Measurements from ENCODE around the gene AKAP8L.

AKAP8L gene, protein sequence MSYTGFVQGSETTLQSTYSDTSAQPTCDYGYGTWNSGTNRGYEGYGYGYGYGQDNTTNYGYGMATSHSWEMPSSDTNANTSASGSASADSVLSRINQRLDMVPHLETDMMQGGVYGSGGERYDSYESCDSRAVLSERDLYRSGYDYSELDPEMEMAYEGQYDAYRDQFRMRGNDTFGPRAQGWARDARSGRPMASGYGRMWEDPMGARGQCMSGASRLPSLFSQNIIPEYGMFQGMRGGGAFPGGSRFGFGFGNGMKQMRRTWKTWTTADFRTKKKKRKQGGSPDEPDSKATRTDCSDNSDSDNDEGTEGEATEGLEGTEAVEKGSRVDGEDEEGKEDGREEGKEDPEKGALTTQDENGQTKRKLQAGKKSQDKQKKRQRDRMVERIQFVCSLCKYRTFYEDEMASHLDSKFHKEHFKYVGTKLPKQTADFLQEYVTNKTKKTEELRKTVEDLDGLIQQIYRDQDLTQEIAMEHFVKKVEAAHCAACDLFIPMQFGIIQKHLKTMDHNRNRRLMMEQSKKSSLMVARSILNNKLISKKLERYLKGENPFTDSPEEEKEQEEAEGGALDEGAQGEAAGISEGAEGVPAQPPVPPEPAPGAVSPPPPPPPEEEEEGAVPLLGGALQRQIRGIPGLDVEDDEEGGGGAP

DNA sequence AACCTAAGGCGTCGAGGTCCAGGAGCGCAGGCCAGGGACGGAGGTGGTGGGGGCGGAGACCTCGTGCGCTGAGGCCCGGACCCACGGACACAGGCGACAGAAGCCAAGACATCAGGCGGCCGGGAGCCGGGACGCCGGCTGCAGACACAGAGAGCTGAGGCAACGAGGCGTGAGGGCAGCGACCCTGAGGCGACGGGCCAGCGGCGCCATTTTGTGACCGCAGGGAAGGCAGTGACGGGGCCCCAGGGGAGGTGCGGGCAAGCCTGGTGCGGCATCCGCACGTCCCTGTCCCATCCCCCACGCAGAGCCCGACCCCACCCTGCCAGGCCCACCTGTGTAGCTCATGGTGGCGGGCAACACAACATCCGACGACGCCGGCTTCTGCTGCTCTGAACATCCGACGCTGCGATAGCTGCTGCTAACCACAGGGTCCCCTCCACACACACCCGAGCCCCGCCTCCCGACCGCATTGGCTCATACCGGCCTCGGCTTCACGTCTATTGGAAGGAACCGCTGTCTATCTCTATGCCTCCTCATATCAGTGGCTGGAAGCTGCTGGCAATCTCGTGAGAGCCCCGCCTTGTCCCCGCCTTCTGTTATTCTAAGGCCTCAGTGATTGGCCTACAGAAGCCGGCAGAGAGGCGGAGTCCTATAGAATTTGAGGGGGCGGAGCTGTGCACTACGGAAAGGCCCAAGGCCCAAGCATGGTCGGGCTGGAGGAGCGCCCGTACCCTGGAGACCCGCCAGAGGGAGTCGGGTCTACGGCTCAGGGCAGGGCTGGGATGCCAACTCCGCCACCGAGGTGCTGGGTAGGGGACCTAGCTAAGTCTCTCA lies at the start of gene AKAP8L:
Gene AKAP8L (minus strand): TSS at position 410 of the 834 bp plus-strand sequence. CDS start 65 bp downstream, at position 345.
- peak; percentile 100 for DNase-seq (ENCODE audit: low read depth)

DNA sequence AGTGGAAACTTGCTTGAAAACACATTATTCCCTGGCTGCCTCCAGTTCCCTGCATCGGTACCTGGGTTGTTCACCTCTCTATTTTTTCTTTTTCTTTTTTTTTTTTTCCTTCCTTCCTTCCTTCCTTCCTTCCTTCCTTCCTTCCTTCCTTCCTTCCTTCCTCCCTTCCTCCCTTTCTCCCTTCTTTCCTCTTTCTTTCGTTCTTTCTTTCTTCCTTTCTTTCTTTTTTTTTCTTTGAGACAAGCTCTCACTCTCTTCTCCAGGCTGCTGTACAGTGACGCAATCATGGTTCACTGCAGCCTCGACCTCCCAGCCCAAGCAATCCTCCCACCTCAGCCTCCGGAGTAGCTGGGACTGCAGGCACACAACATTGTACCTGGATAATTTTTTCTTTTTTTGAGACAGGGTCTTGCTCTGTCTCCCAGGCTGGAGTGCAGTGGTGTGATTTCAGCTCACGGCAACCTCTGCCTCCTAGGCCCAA lies 49.0 kb upstream of the AKAP8L start:
- DNase-seq (ENCODE audit: low read depth): no peak

DNA sequence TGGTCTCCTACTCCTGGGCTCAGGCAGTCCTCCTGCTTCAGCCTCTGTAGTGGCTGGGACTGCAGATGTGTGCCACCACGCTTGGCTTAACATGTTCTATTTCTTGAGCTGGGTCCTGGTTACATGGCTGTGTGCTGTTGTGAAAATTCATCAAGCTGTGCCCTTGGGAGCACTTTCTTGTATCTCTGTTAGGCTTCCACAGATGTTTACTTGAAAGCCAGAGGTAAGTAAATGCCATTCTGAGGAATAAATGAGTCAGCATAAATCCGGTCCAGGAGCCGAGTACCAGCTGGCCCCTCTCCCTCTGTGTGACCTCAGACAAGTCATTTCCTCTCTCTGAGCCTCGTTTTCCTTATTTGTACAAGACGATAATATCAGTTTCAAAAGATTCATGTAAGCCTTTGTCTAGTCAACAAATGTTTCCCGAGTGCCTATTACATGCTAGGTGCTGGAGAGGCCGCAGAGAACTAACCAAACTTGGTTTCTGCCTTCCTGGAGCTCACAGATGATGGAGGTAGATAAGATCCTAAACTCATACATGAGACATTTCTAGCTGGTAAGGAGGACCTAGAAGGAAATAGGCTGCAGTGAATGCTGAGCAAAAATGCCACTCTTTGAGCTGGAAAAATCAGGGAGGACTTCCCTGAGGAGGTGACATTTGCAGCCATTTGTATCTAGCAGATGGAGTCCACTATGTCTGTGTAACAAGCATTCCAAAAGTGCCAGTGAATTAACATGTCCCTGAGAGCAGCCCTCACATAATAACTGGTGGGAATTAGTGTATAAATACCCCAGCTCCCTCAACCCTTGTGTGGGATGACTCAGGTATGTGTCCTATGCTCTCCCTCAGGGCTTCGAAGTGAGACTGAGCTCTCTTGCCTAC lies 48.3 kb upstream of the AKAP8L start:
- peak; percentile 77 for DNase-seq (ENCODE audit: low read depth)

DNA sequence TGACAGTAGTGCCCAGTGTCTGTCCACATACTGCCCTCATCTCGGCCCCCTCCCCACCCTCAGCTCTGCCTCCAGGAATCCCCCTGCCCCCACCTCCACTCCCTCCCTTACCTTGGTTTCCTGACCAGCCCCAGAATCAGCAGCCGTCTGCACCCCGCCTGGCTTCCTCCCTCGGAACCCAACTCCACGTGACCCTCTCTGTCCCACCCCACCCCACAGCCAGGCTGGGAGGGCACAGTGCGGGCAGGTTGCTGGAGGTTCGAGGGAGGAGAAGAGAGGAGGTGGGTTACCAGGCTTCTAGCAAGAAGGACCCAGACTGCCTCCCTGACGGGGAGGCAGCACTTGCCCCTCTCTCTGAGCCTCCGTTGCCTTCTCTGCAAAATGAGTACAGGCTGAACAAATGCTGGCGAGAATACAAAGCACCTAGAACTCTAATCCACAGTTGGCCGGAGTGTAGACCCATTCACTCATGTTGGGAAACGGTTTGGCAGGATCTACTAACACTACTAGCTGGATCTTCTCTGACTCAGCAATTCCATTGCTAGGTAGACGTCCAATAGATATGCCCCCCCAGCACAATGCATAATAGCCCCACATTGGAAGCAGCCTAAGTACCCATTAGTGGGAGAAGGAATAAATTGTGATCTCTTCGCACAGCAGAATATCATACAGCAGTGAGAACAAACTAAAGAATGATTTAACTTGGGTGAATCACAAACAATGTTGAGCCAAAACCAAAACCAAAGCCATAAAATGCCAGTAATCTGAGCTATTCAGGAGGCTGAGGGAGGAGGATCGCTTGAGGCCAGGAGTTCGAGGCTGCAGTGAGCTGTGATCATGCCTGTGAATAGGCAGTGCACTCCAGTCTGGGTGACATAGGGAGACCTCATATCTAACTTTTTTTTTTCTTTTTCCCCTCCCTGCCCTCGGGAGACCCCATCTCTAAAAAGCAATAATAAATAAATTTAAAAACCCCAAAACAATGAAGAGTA lies 45.9 kb upstream of the AKAP8L start, which contains the start of gene RASAL3:
Gene RASAL3 (minus strand): TSS at position 151 of the 992 bp plus-strand sequence. CDS start 186 bp downstream, outside the sequence.
- no peak for DNase-seq (ENCODE audit: low read depth)

DNA sequence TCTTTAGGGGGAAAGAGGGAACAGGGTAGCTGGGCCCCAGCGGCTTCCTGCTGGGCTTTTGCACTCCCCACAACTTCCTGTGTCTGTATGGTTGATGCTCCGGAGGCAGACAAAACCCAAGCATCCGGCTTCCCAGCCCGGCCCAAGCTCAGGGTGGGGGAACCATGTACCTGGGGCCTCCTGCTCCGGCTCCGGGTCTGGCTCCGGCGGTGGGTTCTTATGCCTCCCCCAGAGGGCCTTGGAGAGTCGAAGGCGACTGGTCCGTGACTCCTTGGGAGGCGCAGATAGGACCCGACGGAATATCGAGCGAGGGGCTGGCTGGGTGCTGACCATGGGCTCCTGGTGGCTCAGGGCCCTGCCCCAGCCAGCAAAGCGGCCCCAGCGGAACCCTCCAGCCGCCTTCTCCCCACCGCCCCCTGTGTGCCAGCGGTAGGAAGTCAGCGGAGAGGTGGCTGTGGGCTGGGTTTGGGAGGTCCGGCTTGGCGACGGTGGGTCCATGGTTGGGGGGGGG lies 45.1 kb upstream of the AKAP8L start:
- no peak for DNase-seq (ENCODE audit: low read depth)

DNA sequence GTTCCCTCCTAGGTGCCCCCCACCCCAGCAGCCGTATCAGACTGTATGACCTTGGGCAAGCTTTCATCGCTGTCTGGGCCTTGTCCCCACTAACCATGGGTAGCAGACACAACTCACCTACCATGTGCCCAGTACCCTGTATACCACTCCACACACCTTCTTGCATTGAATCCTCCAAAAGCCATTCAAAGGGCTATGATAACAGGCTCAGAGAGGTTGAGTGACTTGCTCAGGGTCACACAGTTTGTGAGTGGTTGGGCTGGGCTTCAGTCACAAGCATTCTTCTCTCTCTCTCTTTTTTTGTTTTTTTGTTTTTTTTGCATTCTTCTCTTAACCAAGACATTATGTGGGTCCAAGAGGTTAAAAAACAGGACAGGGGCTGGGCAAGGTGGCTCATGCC lies 42.9 kb upstream of the AKAP8L start:
- no peak for DNase-seq (ENCODE audit: low read depth)

DNA sequence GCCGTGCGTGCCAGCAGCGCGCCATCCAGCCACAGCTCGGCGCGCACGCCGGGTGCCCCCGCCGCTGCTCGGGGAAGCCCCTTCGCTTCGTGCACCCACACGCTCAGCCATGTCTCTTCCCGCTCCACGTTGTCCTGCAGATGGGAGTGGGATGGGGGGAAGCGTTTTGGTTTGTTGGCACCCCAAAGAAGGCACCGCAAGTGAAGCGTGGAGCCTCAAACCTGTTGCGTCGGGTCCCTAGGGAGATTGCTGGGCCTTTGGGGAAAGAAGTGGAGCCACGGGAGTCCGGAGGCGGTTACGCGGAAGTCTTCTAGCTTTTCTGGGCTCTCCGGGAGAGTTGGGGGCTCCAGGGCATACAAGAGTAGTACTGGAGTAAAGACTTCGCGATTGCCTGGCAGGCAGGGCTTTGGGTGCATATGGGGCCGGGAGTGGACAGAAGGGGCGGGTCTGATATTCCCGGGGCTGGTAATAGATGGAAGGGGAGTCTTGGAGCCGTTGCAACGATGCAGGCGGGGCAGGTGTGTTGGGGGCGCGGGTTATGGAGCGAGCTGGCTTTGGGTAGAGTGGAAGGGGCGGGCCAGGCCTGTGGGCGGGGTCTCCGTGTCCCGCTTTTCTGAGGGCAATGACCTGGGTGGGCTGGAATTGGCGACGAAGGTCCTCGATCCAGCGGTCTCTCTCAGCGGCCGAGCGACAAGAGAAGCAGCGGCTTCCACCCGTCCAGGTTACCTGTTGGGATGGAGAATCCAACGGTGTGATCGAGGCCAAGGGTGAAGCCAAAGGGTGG lies 39.1 kb upstream of the AKAP8L start:
- DNase-seq (ENCODE audit: low read depth): no peak

DNA sequence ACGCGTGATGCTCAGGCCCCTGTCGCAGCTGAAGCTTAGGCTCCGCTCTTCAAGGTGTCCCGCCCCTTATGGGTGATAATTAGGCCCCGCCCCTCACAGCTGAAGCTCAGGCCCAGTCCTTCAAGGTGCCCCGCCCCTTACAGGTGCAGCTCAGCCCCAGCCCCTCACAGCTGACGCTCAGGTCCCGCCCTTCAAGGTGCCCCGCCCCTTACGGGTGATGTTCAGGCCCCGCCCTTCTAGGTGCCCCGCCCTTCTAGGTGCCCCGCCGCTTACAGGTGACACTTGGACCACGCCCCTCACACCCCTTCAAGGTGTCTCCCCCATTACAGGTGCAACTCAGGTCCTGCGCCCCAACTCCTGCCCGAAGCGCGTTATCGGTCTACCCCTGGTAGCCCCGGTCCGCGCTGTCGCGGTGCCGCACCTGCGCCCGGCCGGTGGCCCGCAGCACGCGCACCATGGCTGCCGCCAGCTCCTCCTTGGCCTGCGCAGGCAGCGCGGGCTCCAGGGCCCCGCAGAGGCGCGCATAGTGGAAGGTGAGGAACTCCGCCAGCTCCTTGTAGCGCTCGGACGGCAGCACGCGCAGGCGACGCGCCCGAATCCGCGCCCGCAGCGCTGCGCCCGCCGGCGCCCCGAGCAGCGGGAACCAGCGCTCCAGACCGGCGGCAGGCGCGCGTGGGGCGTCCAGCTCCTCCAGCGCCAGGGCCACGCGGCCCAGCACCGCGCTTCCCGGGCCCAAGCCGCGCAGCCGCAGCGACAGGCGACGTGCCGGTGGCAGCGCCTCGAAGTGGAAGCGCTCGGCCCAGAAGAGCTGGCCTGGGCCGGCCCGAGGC lies 38.3 kb upstream of the AKAP8L start:
- no peak for DNase-seq (ENCODE audit: low read depth)

DNA sequence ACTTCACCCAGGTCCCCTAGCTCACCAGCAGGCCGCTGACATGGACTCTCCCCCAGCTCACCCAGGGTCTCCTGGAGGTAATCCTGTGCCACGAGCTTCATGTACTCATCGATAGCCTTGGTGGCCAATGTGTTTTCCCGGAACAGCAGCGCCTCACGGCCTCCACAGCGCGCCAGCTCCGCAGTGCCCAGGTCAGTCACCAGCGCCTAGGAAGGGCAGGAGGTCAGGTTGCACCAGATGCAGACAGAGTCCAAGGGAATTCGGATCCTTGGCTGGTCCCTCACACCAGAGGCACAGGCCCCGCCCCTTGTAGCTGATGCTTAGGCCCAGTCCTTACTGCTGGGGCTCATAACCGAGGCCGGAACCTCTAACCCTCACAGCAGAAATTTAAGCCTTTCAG lies 37.7 kb upstream of the AKAP8L start:
- no peak for DNase-seq (ENCODE audit: low read depth)

DNA sequence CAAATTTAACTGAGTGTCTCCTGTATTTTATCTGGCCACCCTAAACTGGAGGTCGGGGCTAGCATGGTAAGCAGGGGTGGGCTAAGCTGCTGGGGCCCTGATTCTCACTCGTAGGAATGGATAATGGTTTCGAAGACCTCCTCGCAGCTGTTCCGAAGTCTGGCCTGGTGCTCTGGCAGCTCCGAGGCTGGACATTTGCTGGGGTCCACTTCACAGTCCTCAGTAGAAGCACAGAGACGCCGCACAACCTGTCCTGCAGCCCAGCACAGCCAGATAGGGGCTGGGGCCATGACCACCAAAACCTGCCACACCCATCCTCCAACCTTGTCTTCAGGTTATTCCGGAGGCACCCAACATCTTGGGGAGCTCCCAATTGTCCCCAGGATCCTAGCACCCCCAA lies 37.2 kb upstream of the AKAP8L start:
- DNase-seq (ENCODE audit: low read depth): no peak

DNA sequence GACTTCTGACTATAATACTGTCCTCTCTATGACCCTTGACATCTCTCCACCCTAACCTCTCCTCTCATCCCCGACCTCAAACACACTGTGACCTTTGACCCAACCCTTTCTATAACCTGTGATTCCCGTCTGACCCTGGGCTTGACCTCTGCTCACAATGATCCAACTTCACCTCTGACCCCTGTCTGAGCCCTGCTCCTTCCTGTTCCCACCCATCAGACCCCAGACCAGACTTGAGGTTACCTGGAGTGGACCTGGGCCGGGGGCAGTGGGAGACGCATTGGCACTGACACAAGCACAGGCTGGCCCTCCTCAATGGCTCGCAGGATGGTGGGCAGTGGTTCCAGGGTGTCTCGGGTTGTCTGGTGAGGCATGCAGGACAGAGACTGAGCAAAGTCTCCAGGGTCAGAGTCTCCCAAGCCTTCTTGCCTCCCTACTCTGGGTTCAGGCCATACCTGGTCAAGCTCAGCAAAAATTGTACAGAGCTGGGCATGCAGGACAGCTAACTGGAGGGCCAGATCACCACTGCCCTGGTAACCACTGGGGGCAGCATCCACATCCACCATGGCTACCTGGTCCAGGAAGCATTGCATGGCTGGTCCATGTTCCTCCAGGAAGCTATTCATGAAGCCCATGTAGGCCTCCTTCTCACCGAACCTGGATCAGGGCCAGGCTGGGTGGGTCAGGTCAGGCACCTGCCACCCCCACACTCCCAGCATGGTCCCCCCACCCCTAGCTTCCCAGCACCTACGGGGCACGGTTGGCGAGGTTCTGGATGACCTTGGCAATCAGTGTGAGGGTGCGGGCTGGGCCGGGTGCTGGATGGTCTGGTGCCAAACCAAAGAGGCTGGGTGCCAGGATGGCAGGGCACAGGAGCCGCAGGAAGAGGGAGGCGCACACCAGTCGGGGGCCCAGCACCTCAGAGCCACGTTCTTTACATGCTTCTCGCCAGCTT lies 35.4 kb upstream of the AKAP8L start:
- no peak for DNase-seq (ENCODE audit: low read depth)

DNA sequence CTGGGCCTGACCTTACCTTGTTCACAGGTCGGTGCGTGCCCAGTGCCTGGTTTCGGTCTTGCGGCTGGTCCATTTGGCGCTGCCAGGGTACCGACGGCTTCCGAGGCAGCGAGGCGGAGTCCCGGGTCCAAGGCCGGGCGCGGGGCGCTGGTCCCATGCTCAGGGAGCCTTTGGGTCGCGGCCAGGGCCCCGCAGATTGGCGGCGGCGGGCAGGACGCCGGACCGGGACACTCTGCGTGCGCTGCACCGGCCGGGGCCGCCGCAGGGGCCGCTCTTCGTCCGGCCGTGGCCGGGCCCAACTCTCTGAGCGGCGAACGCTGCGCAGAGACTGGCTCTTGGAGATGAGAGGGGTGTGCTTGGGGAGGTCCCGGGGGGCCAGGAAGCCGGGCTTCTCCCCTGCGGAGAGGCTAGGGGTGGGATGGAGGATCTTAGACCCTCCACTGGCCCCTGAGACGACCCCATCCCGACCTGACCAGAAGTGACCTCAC lies 34.3 kb upstream of the AKAP8L start:
- DNase-seq (ENCODE audit: low read depth): no peak

DNA sequence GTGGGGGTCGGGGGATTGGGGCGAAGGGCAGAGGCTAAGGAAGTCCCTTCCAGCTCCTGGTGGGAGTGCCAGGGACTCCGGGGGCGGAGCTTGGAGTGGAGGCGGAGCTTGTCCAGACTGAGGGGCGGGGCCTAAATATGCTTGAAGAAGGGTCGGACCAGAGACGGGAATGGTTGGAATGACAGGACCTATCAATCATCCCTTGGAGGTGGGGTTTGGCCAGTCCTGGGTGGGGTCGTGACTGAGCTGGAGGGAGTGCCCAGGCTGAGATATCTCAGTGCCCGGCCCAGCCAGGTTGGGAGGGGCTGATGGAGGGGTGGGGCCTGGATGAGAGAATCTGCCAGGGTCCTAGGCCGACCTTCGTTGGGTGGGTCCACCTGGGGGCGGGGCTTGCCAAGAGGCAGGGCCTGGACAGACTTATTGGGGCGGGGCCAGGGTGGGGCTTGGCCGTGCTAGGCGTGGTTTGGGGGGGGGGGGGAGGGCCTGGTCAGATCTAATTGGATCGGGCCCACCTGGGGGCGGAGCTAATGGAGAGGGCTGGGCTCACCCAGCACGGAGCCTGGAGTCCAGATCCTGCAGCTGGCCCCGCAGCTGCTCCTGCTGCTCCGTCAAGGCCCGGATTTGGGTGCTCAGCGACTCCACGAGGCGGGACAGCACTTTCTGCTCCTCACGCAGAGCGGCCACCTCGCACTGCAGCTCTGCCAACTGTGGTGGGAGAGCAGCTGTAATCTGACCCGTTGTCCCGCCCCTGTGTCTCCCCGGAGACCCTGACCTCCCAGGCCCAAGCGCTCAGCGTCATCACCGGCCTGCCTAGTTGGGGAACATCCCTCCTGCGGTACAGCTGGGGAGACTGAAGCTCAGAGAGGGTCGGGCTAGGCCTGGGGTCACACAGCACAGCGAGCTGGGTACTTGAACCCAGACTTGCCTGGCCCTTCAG lies 33.6 kb upstream of the AKAP8L start:
- DNase-seq (ENCODE audit: low read depth): no peak

DNA sequence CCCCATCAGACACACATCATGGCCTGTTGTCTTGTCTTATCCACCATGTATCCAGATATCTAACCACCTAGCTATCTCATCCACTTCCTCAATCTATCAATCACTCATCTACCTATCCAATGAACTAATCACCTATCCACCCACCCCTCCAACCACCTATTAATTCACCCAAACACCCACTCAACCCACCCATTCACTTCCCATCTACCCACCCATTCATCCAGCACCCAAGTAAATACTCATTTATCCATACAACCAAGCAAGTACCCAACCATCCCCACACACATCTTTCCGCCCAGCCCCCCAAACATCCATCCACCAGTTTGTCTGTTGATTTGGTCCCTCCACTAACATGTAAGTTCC lies 31.7 kb upstream of the AKAP8L start:
- DNase-seq (ENCODE audit: low read depth): no peak

DNA sequence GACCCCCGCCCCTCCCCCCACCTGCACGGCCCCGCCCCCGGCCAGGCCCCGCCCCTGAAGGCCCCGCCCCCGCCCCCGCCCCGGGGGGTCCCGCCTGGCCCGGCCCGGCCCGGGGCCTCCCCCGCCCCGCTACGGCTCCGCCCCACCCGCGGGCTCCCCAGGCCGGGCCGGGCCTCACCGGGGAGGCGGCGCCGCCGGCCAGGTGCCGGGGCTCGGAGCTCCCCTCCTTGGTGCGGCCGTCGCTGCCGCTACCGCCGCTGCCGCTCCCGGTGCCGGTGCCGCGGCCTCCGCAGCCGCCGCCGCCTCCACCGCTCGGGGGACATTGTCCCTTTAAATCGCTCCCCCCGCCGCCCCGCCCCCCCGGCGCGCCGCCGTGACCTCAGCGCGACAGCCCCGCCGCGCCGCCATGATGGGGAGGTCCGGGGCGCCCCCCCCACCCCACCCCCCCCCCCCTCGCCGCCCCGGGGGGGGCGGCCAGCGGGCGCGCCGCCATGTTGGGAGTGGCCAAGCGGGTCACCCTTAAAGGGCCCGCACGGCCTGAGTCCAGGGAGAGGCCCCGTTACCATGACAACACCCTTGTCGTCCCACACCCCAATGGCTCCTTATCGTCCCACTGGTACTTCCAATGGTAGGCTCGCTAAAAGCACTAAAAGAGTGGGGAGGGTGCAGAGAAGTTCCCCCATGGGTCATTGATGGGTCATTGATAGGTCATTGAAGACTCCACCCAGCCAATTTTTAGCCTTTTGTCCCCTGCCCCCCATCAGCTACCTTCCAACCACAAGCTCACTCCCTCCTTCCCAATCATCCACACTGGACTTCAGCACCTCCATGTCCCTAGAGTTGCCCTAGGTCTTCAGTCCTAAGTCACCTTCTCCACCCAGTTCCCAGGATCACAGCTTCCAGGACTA lies 31.1 kb upstream of the AKAP8L start, which contains the start of gene WIZ:
Gene WIZ (minus strand): TSS at position 337 of the 908 bp plus-strand sequence. CDS start 1,649 bp downstream, outside the sequence.
- DNase-seq (ENCODE audit: low read depth): no peak
